ENCODE results near the gene KLF5.
"Not testable (repeated sequence)": the region's sequence is repeated elsewhere in the genome, so short reads cannot be mapped to it uniquely, and the experiment has no call there.

The KLF5 gene

GRCh38 chr13:73090116-73090822 is 31.5 kb downstream of the KLF5 start:
- DNase-seq: no peak

GRCh38 chr13:73090823-73091187 is 32.0 kb downstream of the KLF5 start:
- no peak for DNase-seq

GRCh38 chr13:73092829-73093228 is 34.0 kb downstream of the KLF5 start:
- DNase-seq: no peak

GRCh38 chr13:73096173-73096572 is 37.4 kb downstream of the KLF5 start:
- DNase-seq: no peak

GRCh38 chr13:73096638-73097037 is 37.8 kb downstream of the KLF5 start:
- DNase-seq: no peak

- not testable (repeated sequence) for DNase-seq
These were observed 42.0 kb downstream of the KLF5 start for GRCh38 chr13:73100781-73101180.

GRCh38 chr13:73101351-73102007 is 42.7 kb downstream of the KLF5 start:
- DNase-seq: no peak

GRCh38 chr13:73103238-73103637 is 44.4 kb downstream of the KLF5 start:
- DNase-seq: no peak

GRCh38 chr13:73106513-73107178 is 47.8 kb downstream of the KLF5 start:
- DNase-seq: no peak

GRCh38 chr13:73107481-73107880 is 48.7 kb downstream of the KLF5 start:
- DNase-seq: no peak

- peak; percentile 43 for DNase-seq
These were observed 49.2 kb downstream of the KLF5 start for GRCh38 chr13:73107970-73108369.

GRCh38 chr13:73109288-73109899 is 50.6 kb downstream of the KLF5 start:
- no peak for DNase-seq

GRCh38 chr13:73109969-73110368 is 51.2 kb downstream of the KLF5 start:
- DNase-seq: no peak

GRCh38 chr13:73110814-73111213 is 52.0 kb downstream of the KLF5 start:
- DNase-seq: no peak

GRCh38 chr13:73111331-73111730 is 52.5 kb downstream of the KLF5 start:
- DNase-seq: no peak

- no peak for DNase-seq
These were observed 60.8 kb downstream of the KLF5 start for GRCh38 chr13:73119612-73120011.

Data from MV-4-11 (cell line).